Measurements from ENCODE around the gene CSTB.

The CSTB gene

GRCh38 chr21:43814215-43815106, 38.4 kb upstream of the CSTB start:
- CTCF ChIA-PET = interaction anchor here (0.5 to 1.1 kb wide), 3 partner anchors 11 to 125 kb away, joined by 3 to 4 read pairs (median 3); no protein-coding TSS in a partner anchor
- Histone ChIP-seq H3K27ac (ENCODE audit: extremely low read depth, low read depth, low read length) (no peak overlapping the region), H3K36me3 (ENCODE audit: control insufficient read depth in 2 of 2, insufficient read depth in 1 of 2, low read length in 2 of 2) (no peaks in the 10 kb centered on the region), H3K9me3 (ENCODE audit: control insufficient read depth, insufficient read depth, low read depth, low read length) (no peaks in the 10 kb centered on the region), H3K4me3 (ENCODE audit: low read depth, low read length) (no peak overlapping the region), H3K4me1 (ENCODE audit: control insufficient read depth, insufficient read depth, low read length) (no peaks in the 10 kb centered on the region)
- POLR2A ChIA-PET = interaction anchor here (0.5 to 1.0 kb wide), 2 partner anchors 80 to 128 kb away, joined by 3 to 6 read pairs; no protein-coding TSS in a partner anchor
- TF ChIP-seq ZBTB10 (tag by site-specific recombination; IDR thresholded peaks at IDR 0.05) (no peak), ZNF362 (tag by site-specific recombination; IDR thresholded peaks at IDR 0.05) (no peak), ZNF692 (tag by site-specific recombination; IDR thresholded peaks at IDR 0.05) (no peak), ZNF280C (tag by site-specific recombination; IDR thresholded peaks at IDR 0.05) (no peak), ZBTB17 (tag by site-specific recombination; IDR thresholded peaks at IDR 0.05) (no peak), PRDM1 (tag by site-specific recombination; IDR thresholded peaks at IDR 0.05) (no peak), ZNF184 (tag by site-specific recombination; IDR thresholded peaks at IDR 0.05) (no peak), ZNF514 (tag by site-specific recombination; IDR thresholded peaks at IDR 0.05) (no peak), ZSCAN18 (tag by site-specific recombination; IDR thresholded peaks at IDR 0.05) (no peak), ZNF416 (tag by site-specific recombination; IDR thresholded peaks at IDR 0.05) (no peak), HIC1 (tag by site-specific recombination; IDR thresholded peaks at IDR 0.05) (no peak), ZNF600 (tag by site-specific recombination; IDR thresholded peaks at IDR 0.05) (peak; percentile 79), PRDM2 (tag by site-specific recombination; IDR thresholded peaks at IDR 0.05; ENCODE audit: borderline replicate concordance) (0 out of 2 replicates have a peak, but pooled peaks have one; percentile 20), ZNF2 (tag by site-specific recombination; IDR thresholded peaks at IDR 0.05) (no peak), ZNF837 (tag by site-specific recombination; IDR thresholded peaks at IDR 0.05) (no peak), YY2 (tag by site-specific recombination; IDR thresholded peaks at IDR 0.05) (no peak), ZNF311 (tag by site-specific recombination; IDR thresholded peaks at IDR 0.05; ENCODE audit: borderline replicate concordance) (no peak), ZNF132 (tag by site-specific recombination; IDR thresholded peaks at IDR 0.05; ENCODE audit: borderline replicate concordance) (no peak)
